AG08395 (cell line): Measurements from ENCODE around the gene EDEM2.
"Not testable (repeated sequence)": the region's sequence is repeated elsewhere in the genome, so short reads cannot be mapped to it uniquely, and the experiment has no call there.

Experiments used
- DNase-seq: peaks from one replicate; pipeline ENCODE4 v3.0.0; 2012; ENCODE audit warnings: mixed read lengths, low spot score

Gene EDEM2

DNA sequence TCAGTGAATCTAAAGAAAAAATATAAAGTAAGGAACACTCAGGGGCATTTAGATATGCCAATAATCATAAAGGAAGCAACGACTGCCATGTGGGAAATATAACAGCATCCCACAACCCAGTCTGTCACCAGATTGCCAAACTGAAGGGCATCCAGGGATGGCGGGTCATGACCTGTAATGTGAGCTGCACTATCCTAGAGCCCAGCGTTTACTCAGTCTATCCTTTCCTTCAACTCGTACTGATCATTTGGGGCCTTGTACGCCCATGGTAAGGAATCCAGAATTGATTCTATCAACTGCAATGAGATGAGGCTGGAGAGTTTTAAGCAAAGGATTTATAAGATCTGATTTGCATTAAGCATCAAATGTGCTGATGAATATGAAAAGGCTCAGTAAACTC lies 59.8 kb downstream of the EDEM2 start:
- no peak for DNase-seq

DNA sequence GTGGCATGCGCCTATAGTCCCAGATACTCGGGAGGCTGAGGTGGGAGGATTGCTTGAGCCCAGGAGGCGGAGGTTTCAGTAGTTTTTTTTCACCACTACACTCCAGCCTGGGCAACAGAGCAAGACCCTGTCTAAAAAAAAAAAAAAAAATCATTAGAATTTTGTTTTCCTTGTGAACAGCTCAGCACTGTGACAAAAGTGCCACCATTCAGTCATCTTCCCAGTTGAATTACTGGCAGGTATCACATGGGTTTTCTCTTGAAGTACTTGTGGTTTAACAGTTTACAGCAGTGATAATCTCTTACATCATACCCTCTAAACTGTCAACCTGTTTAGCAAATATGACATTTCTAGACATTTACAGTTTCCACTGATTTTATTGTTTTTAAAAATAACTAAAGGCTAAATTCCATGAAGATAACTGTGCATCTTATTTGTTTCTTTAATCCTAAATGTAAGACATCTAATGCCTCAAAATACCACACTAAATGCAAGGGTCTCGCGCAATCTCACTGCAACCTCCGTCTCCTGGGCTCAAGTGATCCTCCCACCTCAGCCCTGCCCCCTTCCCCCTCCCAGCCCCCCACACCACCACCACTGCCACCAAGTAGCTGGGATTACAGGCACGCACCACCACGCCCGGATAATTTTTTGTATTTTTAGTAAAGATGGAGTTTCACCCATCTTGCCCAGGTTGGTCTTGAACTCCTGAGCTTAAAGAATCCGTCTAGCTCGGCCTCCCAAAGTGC lies 61.5 kb downstream of the EDEM2 start:
- no peak for DNase-seq

DNA sequence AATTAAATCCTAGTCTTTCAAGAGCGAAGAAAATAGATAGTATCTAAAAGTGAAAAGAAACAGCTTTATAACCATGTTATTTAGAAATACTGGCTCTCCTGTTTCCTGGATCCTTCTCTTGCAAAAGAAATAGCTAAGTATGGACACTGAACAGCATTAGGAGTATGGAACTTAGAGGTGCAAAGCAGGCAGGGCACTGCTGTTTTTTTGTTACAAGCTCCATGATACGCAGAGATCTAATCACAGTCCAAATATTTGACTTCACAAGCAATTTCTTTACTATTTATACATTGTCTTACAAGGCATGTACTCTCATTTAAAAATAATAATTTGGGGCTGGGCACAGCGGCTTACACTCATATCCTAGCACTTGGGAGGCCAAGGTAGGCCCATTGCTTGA lies 62.1 kb downstream of the EDEM2 start:
- no peak for DNase-seq

DNA sequence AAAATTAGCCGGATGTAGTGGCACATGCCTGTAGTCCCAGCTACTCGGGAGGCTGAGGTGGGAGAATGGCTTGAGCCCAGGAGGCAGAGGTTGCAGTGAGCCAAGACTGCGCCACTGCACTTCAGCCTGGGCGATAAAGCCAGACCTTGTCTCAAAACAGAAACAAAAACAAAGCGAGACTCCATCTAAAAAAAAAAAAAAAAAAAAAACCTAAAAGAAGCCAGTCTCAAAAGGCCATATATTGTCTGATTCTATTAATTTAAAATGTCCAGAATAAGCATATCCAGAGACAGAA lies 66.8 kb downstream of the EDEM2 start:
- not testable (repeated sequence) for DNase-seq

DNA sequence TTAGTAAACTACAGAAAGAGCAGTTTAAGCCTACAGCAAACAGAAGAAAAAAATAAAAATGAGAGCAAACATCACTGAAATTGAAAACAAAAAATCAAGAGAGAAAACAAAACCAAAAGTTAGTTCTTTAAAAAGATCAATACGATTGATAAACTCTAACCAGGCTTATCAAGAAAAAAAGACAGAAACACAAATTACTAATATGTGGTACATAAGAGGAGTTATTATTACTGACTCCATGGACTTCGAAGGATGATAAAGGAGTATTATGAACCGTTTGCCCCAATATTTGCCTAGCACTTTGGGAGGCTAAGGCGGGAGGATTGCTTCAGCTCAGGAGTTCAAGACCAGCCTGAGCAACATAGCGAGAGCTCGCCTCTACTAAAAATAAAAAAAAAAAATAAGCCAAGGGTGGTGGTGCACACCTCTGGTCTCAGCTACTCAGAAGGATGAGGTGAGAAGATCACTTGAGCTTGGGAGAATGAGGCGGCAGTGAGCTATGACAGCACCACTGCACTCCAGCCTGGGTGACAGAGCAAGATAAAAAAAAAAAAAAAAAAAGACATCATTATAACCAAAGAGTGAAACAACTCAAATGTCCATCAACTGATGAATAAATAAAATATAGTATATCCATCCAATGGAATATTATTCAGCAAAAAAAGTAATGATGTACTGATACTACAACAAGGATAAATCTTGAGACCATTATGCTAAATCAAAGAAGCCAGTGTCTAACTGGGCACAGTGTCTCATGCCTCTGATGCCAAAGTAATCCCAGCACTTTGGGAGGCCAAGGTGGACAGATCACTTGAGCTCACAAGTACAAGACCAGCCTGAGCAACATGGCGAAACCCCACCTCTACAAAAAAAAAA lies 67.4 kb downstream of the EDEM2 start:
- no peak for DNase-seq

DNA sequence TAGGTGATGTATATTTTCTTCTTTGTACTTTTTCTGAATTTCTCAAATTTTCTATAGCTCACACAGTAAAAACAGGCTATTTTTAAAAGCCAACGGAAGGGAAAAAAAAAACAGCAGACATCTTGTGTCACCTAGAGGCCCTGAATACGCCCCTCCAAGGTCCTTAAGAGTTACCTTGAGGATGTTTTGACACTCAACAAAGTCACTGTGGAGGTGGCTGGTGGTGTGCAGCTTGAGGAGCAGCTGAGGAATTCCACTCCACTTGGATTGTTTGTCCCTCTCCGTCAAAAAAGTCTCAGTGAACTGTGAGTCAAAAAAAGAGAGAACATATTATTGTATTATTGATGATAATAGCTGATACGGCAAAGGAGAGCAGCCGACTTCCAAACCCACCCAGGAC lies 69.3 kb downstream of the EDEM2 start:
- DNase-seq, result no peak

DNA sequence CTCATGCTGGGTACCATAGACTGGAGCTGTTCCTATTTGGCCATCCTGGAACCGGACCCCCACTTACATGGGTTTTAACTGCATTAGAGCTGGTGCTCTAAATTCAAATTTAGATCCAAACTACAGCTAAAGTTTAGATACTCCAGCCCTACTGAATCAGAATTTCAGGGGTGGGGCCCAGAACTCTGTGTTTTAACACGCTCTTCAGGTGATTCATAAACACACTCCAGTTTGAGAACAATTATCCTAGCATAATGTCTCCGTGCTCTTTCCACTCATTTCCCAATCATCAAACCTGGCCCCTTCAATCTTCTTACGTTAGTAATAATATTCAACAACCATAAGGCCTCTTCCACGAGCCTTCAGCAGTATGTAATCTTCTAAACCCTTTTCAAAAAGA lies 69.8 kb downstream of the EDEM2 start:
- DNase-seq, result no peak

DNA sequence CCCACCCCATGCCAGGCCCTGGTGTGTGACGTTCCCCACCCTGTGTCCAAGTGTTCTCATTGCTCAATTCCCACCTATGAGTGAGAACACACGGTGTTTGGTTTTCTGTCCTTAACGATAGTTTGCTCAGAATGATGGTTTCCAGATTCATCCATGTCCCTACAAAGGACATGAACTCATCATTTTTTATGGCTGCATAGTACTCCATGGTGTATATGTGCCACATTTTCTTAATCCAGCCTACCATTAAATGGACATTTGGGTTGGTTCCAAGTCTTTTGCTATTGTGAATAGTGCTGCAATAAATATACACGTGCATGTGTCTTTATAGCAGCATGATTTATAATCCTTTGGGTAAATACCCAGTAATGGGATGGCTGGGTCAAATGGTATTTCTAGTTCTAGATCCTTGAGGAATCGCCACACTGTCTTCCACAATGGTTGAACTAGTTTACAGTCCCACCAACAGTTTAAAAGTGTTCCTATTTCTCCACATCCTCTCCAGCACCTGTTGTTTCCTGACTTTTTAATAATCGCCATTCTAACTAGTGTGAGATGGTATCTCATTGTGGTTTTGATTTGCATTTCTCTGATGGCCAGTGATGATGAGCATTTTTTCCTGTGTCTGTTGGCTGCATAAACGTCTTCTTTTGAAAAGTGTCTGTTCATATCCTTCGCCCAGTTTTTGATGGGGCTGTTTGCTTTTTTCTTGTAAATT lies 75.5 kb downstream of the EDEM2 start:
- not testable (repeated sequence) for DNase-seq

DNA sequence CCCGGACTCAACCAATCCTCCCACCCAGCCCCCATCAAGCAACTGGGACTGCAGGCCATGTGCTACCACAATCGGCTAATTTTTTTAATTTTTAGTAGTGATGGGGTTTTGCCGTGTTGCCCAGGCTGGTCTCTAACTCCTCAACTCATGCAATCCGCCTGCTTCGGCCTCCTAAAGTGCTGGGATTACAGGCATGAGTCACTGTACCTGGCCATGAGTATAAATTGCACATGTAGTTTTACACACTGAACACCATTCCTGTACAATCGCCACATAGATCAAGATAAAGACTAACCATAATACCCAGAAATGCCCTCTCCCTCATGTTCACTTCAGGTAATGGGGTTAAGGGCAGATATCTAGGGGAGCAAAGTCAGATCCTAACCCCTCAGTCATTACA lies 80.9 kb downstream of the EDEM2 start:
- no peak for DNase-seq
